Measurements from ENCODE around the gene CLCN5.

CLCN5 gene

GRCh38 chrX:49934729-49935128, 12.3 kb downstream of the CLCN5 start:
- no peak for DNase-seq

GRCh38 chrX:49947781-49948180, 25.4 kb downstream of the CLCN5 start:
- no peak for DNase-seq

- DNase-seq, result peak; percentile 34
Observed at GRCh38 chrX:49949961-49950360, 27.6 kb downstream of the CLCN5 start.

GRCh38 chrX:49951524-49952193, 29.3 kb downstream of the CLCN5 start:
- peak; percentile 86 for DNase-seq

GRCh38 chrX:49956313-49956712, 33.9 kb downstream of the CLCN5 start:
- DNase-seq, result no peak

- no peak for DNase-seq
Observed at GRCh38 chrX:49958727-49959485, 36.5 kb downstream of the CLCN5 start.

- no peak for DNase-seq
Observed at GRCh38 chrX:49959602-49960001, 37.2 kb downstream of the CLCN5 start.

- no peak for DNase-seq
Observed at GRCh38 chrX:49960061-49960460, 37.7 kb downstream of the CLCN5 start.

GRCh38 chrX:49970674-49971073, 48.3 kb downstream of the CLCN5 start:
- no peak for DNase-seq

GRCh38 chrX:49972328-49972860, 50.0 kb downstream of the CLCN5 start:
- no peak for DNase-seq

GRCh38 chrX:49976682-49977197, 54.3 kb downstream of the CLCN5 start:
- DNase-seq, result no peak

- DNase-seq, result peak; percentile 87
Observed at GRCh38 chrX:49977319-49978090, 55.1 kb downstream of the CLCN5 start.

GRCh38 chrX:49978176-49978575, 55.8 kb downstream of the CLCN5 start:
- DNase-seq, result peak; percentile 47

GRCh38 chrX:49986058-49986457, 63.7 kb downstream of the CLCN5 start:
- no peak for DNase-seq

- no peak for DNase-seq
Observed at GRCh38 chrX:49987651-49988050, 65.3 kb downstream of the CLCN5 start.

- DNase-seq, result no peak
Observed at GRCh38 chrX:49988143-49988542, 65.7 kb downstream of the CLCN5 start.

- DNase-seq, result peak; percentile 82
Observed at GRCh38 chrX:49991758-49992157, 69.4 kb downstream of the CLCN5 start.

- DNase-seq, result no peak
Observed at GRCh38 chrX:49992853-49993252, 70.5 kb downstream of the CLCN5 start.

GRCh38 chrX:49993661-49994060, 71.3 kb downstream of the CLCN5 start:
- DNase-seq, result no peak

- no peak for DNase-seq
Observed at GRCh38 chrX:49995107-49995731, 72.8 kb downstream of the CLCN5 start.

- DNase-seq, result no peak
Observed at GRCh38 chrX:49995795-49996455, 73.5 kb downstream of the CLCN5 start.

- DNase-seq, result no peak
Observed at GRCh38 chrX:49996474-49996873, 74.1 kb downstream of the CLCN5 start.

Data from NCI-H1694 treated with DMSO at 0.1 percent for 48 hours (cell line).